IMR-90 (cell line): ENCODE measurements around the gene CC2D1A. TPM values are rescaled to one million over a fixed set of nuclear protein-coding genes. Genes with fewer than 3 reads are reported as not detected.

ENCODE experiments used
- ATAC-seq: fragments of 200-7000 bp; cut with Tn5 transposase; 2 replicates; pipeline ENCODE4 v1.9.1; 2020; ENCODE audit warnings: low read depth, mild to moderate bottlenecking, moderate library complexity
- BruUV-seq: library from RNA; stranded (reverse); fragments of 400-500 nt; replicated peaks from 2 replicates; lab custom pipeline; 2021; lab: Mats Ljungman, UMichigan
- CTCF ChIA-PET: fragments of 300-600 bp; formaldehyde crosslinking; extraction: SDS; loops from one replicate; lab custom pipeline; 2021; ENCODE audit warnings: antibody characterized with exemption; lab: Yijun Ruan, JAX
- POLR2A ChIA-PET: fragments of 300-600 bp; sonication (Branson Sonifier 250); formaldehyde crosslinking; loops from one replicate; lab custom pipeline; 2022; ENCODE audit warnings: antibody characterized with exemption; ENCODE audit not compliant: unreplicated experiment; lab: Charles Lee
- DNase-seq: peaks from one replicate; pipeline ENCODE4 v3.0.0; 2013
- H2AFZ ChIP-seq: replicated peaks from 2 replicates; pipeline ENCODE3; 2013; ENCODE audit warnings: low read length, mild to moderate bottlenecking; ENCODE audit not compliant: poor library complexity
- H2AK5ac ChIP-seq: 2 replicates; pipeline ENCODE4 v1.6.1; 2013; ENCODE audit warnings: low read depth, low read length, inconsistent platforms
- H2AK9ac ChIP-seq: replicated peaks from 2 replicates; pipeline ENCODE3; 2013; ENCODE audit warnings: mild to moderate bottlenecking, low read depth, low read length, moderate library complexity; ENCODE audit not compliant: poor library complexity
- H2BK120ac ChIP-seq: 2 replicates; pipeline ENCODE4 v1.6.1; 2013; ENCODE audit warnings: low read depth, low read length, inconsistent platforms
- H2BK15ac ChIP-seq: 3 replicates; pipeline ENCODE4 v1.6.1; 2013; ENCODE audit warnings: low read depth, low read length, inconsistent platforms
- H2BK20ac ChIP-seq: 2 replicates; pipeline ENCODE4 v1.6.1; 2013; ENCODE audit warnings: low read depth, mild to moderate bottlenecking, inconsistent platforms, low read length, moderate library complexity
- H2BK5ac ChIP-seq: 2 replicates; pipeline ENCODE4 v1.6.1; 2013; ENCODE audit warnings: mild to moderate bottlenecking, low read depth, low read length, inconsistent platforms; ENCODE audit not compliant: poor library complexity, severe bottlenecking
- H3K14ac ChIP-seq: replicated peaks from 2 replicates; pipeline ENCODE4 v1.6.1; 2013; ENCODE audit warnings: low read depth, low read length, inconsistent platforms
- H3K18ac ChIP-seq: 2 replicates; pipeline ENCODE4 v1.6.1; 2013; ENCODE audit warnings: low read depth, low read length, control low read depth
- H3K23ac ChIP-seq: 2 replicates; pipeline ENCODE4 v1.6.1; 2013; ENCODE audit warnings: low read depth, low read length, inconsistent platforms
- H3K27ac ChIP-seq: 2 replicates; pipeline ENCODE4 v1.5.1; 2013; ENCODE audit warnings: mild to moderate bottlenecking, control low read depth, low read length; ENCODE audit not compliant: insufficient read depth
- H3K27me3 ChIP-seq: 2 replicates; pipeline ENCODE4 v1.6.1; 2013; ENCODE audit warnings: low read length; ENCODE audit not compliant: control insufficient read depth, insufficient read depth
- H3K36me3 ChIP-seq: 2 replicates; pipeline ENCODE4 v1.6.1; 2013; ENCODE audit warnings: low read length, mixed read lengths; ENCODE audit not compliant: control insufficient read depth, insufficient read depth
- H3K4ac ChIP-seq: 2 replicates; pipeline ENCODE4 v1.6.1; 2013; ENCODE audit warnings: low read depth, low read length, inconsistent platforms
- H3K4me1 ChIP-seq: 2 replicates; pipeline ENCODE4 v1.6.1; 2013; ENCODE audit warnings: low read length, mixed read lengths; ENCODE audit not compliant: control insufficient read depth, insufficient read depth
- H3K4me2 ChIP-seq: 2 replicates; pipeline ENCODE4 v1.6.1; 2013; ENCODE audit warnings: low read depth, mild to moderate bottlenecking, control low read depth, low read length, moderate library complexity
- H3K4me3 ChIP-seq: 2 replicates; pipeline ENCODE4 v1.5.1; 2013; ENCODE audit warnings: low read depth, mild to moderate bottlenecking, control low read depth, low read length, moderate library complexity; ENCODE audit not compliant: insufficient read depth
- H3K56ac ChIP-seq: 2 replicates; pipeline ENCODE4 v1.6.1; 2013; ENCODE audit warnings: low read length, inconsistent platforms; ENCODE audit not compliant: insufficient read depth; ENCODE audit errors: extremely low read depth
- H3K79me1 ChIP-seq, 2 experiments: 2 replicates each; pipeline ENCODE4 v1.6.1; 2013; ENCODE audit warnings: low read length in 2 of 2, inconsistent platforms in 1 of 2, low read depth in 1 of 2
- H3K9ac ChIP-seq: 2 replicates; pipeline ENCODE4 v1.6.1; 2013; ENCODE audit warnings: low read depth, low read length, control low read depth
- H3K9me1 ChIP-seq: 2 replicates; pipeline ENCODE4 v1.6.1; 2013; ENCODE audit warnings: low read length, inconsistent platforms; ENCODE audit not compliant: insufficient read depth
- H3K9me3 ChIP-seq: 2 replicates; pipeline ENCODE4 v1.6.1; 2013; ENCODE audit warnings: low read length; ENCODE audit not compliant: control insufficient read depth, insufficient read depth
- H4K20me1 ChIP-seq: 2 replicates; pipeline ENCODE4 v1.6.1; 2013; ENCODE audit warnings: low read length, inconsistent platforms; ENCODE audit not compliant: insufficient read depth
- H4K5ac ChIP-seq: 2 replicates; pipeline ENCODE4 v1.6.1; 2013; ENCODE audit warnings: mild to moderate bottlenecking, low read depth, low read length, control low read depth
- H4K8ac ChIP-seq, 2 experiments: 2 replicates each; pipeline ENCODE4 v1.6.1; 2013; ENCODE audit warnings: low read depth in 2 of 2, low read length in 2 of 2, control low read depth in 1 of 2, inconsistent platforms in 1 of 2
- H4K91ac ChIP-seq: 2 replicates; pipeline ENCODE4 v1.6.1; 2013; ENCODE audit warnings: low read depth, low read length, inconsistent platforms; ENCODE audit not compliant: insufficient read depth
- BHLHE40 ChIP-seq: fragments of 150-350 bp; IDR thresholded peaks from 2 replicates; pipeline ENCODE4 v1.6.1; 2016; ENCODE audit warnings: mild to moderate bottlenecking, low read depth, low read length
- CEBPB ChIP-seq: IDR thresholded peaks from 2 replicates; pipeline ENCODE4 v1.6.1; 2012; ENCODE audit warnings: low read depth, low read length, improper control_type of control experiment
- CHD1 ChIP-seq: IDR thresholded peaks from 2 replicates; pipeline ENCODE4 v1.6.1; 2012; ENCODE audit warnings: low read depth, low read length, improper control_type of control experiment
- FOS ChIP-seq: fragments of 150-350 bp; IDR thresholded peaks from 2 replicates; pipeline ENCODE4 v1.6.1; 2016; ENCODE audit warnings: low read depth, low read length
- MAFK ChIP-seq: IDR thresholded peaks from 2 replicates; pipeline ENCODE4 v1.6.1; 2012; ENCODE audit warnings: low read depth, low read length, improper control_type of control experiment
- MAZ ChIP-seq: IDR thresholded peaks from 2 replicates; pipeline ENCODE4 v1.6.1; 2012; ENCODE audit warnings: low read depth, mild to moderate bottlenecking, low read length, improper control_type of control experiment, moderate library complexity, borderline replicate concordance
- MXI1 ChIP-seq: IDR thresholded peaks from 2 replicates; pipeline ENCODE4 v1.6.1; 2012; ENCODE audit warnings: low read depth, mild to moderate bottlenecking, low read length, moderate library complexity, borderline replicate concordance
- NFE2L2 ChIP-seq: fragments of 150-350 bp; IDR thresholded peaks from 2 replicates; pipeline ENCODE4 v1.6.1; 2016; ENCODE audit warnings: low read depth, mild to moderate bottlenecking, low read length
- POLR2A ChIP-seq: IDR thresholded peaks from 2 replicates; pipeline ENCODE4 v1.6.1; 2012; ENCODE audit warnings: mild to moderate bottlenecking, low read depth, low read length
- RAD21 ChIP-seq: IDR thresholded peaks from 2 replicates; pipeline ENCODE4 v1.6.1; 2012; ENCODE audit warnings: low read length, improper control_type of control experiment
- RCOR1 ChIP-seq: IDR thresholded peaks from 2 replicates; pipeline ENCODE4 v1.6.1; 2012; ENCODE audit warnings: mild to moderate bottlenecking, low read length, improper control_type of control experiment; ENCODE audit not compliant: insufficient replicate concordance
- RFX5 ChIP-seq: IDR thresholded peaks from 2 replicates; pipeline ENCODE4 v1.8.0; 2012; ENCODE audit warnings: low read depth, mild to moderate bottlenecking, low read length, moderate library complexity
- SMC3 ChIP-seq: fragments of 150-350 bp; IDR thresholded peaks from 2 replicates; pipeline ENCODE4 v1.6.1; 2016; ENCODE audit warnings: low read depth, mild to moderate bottlenecking, antibody characterized with exemption, low read length, moderate library complexity
- WGBS, 2 experiments: methylation state at CpG; one replicate each; pipeline versions ENCODE4 v1.1.5 to v1.1.7; 2013; ENCODE audit warnings: missing lambda C conversion rate in 2 of 2; ENCODE audit not compliant: insufficient read length in 1 of 2; ENCODE audit errors: extremely low coverage in 2 of 2; 5-methylcytosine and 5-hydroxymethylcytosine counted together
- dilution Hi-C: fragments of 300-500 bp; cut with HindIII; formaldehyde crosslinking; loops from one replicate; pipeline ENCODE4 v1.14.3; 2018; ENCODE audit warnings: low sequenced_read_pairs; ENCODE audit not compliant: unreplicated experiment
- in situ Hi-C: fragments of 300-500 bp; cut with MboI; formaldehyde crosslinking; loops from 3 replicates; pipeline ENCODE4 v1.14.3; 2019; ENCODE audit warnings: low sequenced_read_pairs, inconsistent platforms, mixed read lengths
- intact Hi-C: fragments of 100-400 bp; cut with micrococcal nuclease; formaldehyde crosslinking; loops from 2 replicates; pipeline ENCODE4 v1.10.0; 2022
- polyA plus RNA-seq, 3 experiments: library from polyadenylated mRNA; depleted of rRNA; stranded (reverse); fragments of >200 nt; gene quantifications; 2 replicates each; pipeline ENCODE4 v1.2.3, GENCODE V29; 2012; ENCODE audit warnings: low replicate concordance in 1 of 3
- total RNA-seq: library from RNA; depleted of rRNA; stranded (reverse); fragments of >200 nt; gene quantifications from 2 replicates; pipeline ENCODE4 v1.2.3, GENCODE V29; 2012
- TF ChIP-seq, protein P1 (sequence below): fragments of 150-350 bp; IDR thresholded peaks from 2 replicates; pipeline ENCODE4 v1.6.1; 2017; ENCODE audit warnings: mild to moderate bottlenecking, antibody characterized with exemption, low read length, low read depth
- TF ChIP-seq, protein P2 (sequence below): conservative IDR thresholded peaks from 2 replicates; pipeline ENCODE4 v1.5.1; 2012; ENCODE audit warnings: mild to moderate bottlenecking, low read depth, low read length, improper control_type of control experiment
- TF ChIP-seq, protein P3 (sequence below): fragments of 150-350 bp; IDR thresholded peaks from 2 replicates; pipeline ENCODE4 v1.6.1; 2016; ENCODE audit warnings: low read depth, mild to moderate bottlenecking, low read length, moderate library complexity, borderline replicate concordance

CC2D1A gene
- total and polyA plus RNA-seq, 2 of the 4 experiments (the other 2 are of a cell fraction) = 4.1 to 14.7 TPM

DNA sequence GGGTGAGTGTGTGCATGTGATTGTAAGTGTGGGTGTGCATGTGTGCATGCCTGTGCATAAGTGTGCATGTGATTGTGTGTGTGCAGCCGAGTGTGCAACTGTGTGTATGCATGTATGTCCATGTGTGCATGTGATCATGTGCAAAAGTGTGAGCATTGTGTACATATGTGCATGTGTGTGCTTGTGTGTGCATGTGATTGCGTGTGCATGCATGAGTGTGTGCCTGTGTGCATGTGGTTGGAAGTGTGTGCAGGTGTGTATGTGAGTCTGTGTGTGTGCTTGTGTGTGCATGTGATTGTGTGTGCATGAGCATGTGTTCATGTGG, 28.7 kb downstream of the CC2D1A start:
- peaks cover 5% of the 10 kb centered on the region for H3K9me1 ChIP-seq
- no peak overlapping the region for H3K9ac ChIP-seq
- no TSS peak for BruUV-seq

More for the DNA sequence above, 28.7 kb downstream of the CC2D1A start:
- no peaks in the 10 kb centered on the region for H4K20me1 ChIP-seq
- CTCF ChIA-PET = no interaction called here
- no peak overlapping the region for H4K91ac ChIP-seq
- no peak overlapping the region for H3K56ac ChIP-seq
- no peak overlapping the region for H2BK5ac ChIP-seq
- no peak overlapping the region for H3K4ac ChIP-seq
- no peak overlapping the region for H2BK120ac ChIP-seq
- 94% methylated on average over 2 of the region's 2 CpGs; no CpG with 5 or more reads in 1 of the 2 experiments for WGBS, 2 experiments
- no peak overlapping the region for H3K4me2 ChIP-seq
- H3K4me3 ChIP-seq = no peak overlapping the region
- no peak overlapping the region for H2AFZ ChIP-seq
- POLR2A ChIA-PET = no interaction called here
- no peak for DNase-seq
- ATAC-seq = no peak
- no peak overlapping the region for H3K27ac ChIP-seq
- no peak overlapping the region for H2AK9ac ChIP-seq
- no peak overlapping the region; the same call in 1 of the 2 replicates for H3K23ac ChIP-seq
- H3K27me3 ChIP-seq = no peaks in the 10 kb centered on the region
- no peak overlapping the region for H3K14ac ChIP-seq
- in situ Hi-C loops (no loop called here), intact Hi-C loops (no loop called here), dilution Hi-C loops (no loop called here)
- no peak overlapping the region for H4K5ac ChIP-seq
- H3K79me1 ChIP-seq = peaks cover 0 to 4% of the 10 kb centered on the region in 2 experiments; a peak in 1 of 4 replicates
- H2BK15ac ChIP-seq = no peak overlapping the region
- H3K4me1 ChIP-seq = peaks cover 7% of the 10 kb centered on the region
- no peak overlapping the region for H2AK5ac ChIP-seq
- H3K18ac ChIP-seq = no peak overlapping the region
- no peaks in the 10 kb centered on the region for H3K9me3 ChIP-seq
- no peak for TF ChIP-seq CHD1
- TF ChIP-seq MXI1 = no peak
- TF ChIP-seq, protein P1, sequence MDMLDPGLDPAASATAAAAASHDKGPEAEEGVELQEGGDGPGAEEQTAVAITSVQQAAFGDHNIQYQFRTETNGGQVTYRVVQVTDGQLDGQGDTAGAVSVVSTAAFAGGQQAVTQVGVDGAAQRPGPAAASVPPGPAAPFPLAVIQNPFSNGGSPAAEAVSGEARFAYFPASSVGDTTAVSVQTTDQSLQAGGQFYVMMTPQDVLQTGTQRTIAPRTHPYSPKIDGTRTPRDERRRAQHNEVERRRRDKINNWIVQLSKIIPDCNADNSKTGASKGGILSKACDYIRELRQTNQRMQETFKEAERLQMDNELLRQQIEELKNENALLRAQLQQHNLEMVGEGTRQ = no peak
- TF ChIP-seq SMC3 = no peak
- TF ChIP-seq MAZ = no peak
- no peak for TF ChIP-seq FOS
- TF ChIP-seq RAD21 = no peak
- TF ChIP-seq, protein P2, sequence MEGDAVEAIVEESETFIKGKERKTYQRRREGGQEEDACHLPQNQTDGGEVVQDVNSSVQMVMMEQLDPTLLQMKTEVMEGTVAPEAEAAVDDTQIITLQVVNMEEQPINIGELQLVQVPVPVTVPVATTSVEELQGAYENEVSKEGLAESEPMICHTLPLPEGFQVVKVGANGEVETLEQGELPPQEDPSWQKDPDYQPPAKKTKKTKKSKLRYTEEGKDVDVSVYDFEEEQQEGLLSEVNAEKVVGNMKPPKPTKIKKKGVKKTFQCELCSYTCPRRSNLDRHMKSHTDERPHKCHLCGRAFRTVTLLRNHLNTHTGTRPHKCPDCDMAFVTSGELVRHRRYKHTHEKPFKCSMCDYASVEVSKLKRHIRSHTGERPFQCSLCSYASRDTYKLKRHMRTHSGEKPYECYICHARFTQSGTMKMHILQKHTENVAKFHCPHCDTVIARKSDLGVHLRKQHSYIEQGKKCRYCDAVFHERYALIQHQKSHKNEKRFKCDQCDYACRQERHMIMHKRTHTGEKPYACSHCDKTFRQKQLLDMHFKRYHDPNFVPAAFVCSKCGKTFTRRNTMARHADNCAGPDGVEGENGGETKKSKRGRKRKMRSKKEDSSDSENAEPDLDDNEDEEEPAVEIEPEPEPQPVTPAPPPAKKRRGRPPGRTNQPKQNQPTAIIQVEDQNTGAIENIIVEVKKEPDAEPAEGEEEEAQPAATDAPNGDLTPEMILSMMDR = no peak
- no peak for TF ChIP-seq RFX5
- TF ChIP-seq, protein P3, sequence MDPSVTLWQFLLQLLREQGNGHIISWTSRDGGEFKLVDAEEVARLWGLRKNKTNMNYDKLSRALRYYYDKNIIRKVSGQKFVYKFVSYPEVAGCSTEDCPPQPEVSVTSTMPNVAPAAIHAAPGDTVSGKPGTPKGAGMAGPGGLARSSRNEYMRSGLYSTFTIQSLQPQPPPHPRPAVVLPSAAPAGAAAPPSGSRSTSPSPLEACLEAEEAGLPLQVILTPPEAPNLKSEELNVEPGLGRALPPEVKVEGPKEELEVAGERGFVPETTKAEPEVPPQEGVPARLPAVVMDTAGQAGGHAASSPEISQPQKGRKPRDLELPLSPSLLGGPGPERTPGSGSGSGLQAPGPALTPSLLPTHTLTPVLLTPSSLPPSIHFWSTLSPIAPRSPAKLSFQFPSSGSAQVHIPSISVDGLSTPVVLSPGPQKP = no peak
- no peak for TF ChIP-seq POLR2A
- TF ChIP-seq RCOR1 = no peak
- TF ChIP-seq CEBPB = no peak
- TF ChIP-seq MAFK = no peak
- no peak for TF ChIP-seq NFE2L2
- TF ChIP-seq BHLHE40 = no peak
- H2BK20ac ChIP-seq = no peak overlapping the region
- no peak overlapping the region for H4K8ac ChIP-seq
- H3K36me3 ChIP-seq = peaks cover 19% of the 10 kb centered on the region
